ENCODE measurements around the gene KCNN3.

KCNN3 gene

GRCh38 chr1:154747380-154747739 lies 122.7 kb downstream of the KCNN3 start:
- DNase-seq, result no peak

GRCh38 chr1:154746622-154747299 lies 123.3 kb downstream of the KCNN3 start:
- no peak for DNase-seq

- no peak for DNase-seq
These were observed 124.2 kb downstream of the KCNN3 start for GRCh38 chr1:154745750-154746425.

GRCh38 chr1:154745286-154745731 lies 124.8 kb downstream of the KCNN3 start:
- DNase-seq, result no peak

GRCh38 chr1:154744352-154745035 lies 125.6 kb downstream of the KCNN3 start:
- no peak for DNase-seq

GRCh38 chr1:154743526-154744036 lies 126.5 kb downstream of the KCNN3 start:
- no peak for DNase-seq

GRCh38 chr1:154742606-154743005 lies 127.5 kb downstream of the KCNN3 start:
- DNase-seq, result no peak

GRCh38 chr1:154741741-154742495 lies 128.2 kb downstream of the KCNN3 start:
- no peak for DNase-seq

- DNase-seq, result no peak
These were observed 128.8 kb downstream of the KCNN3 start for GRCh38 chr1:154741327-154741726.

- DNase-seq, result no peak
These were observed 130.4 kb downstream of the KCNN3 start for GRCh38 chr1:154739654-154740053.

- DNase-seq, result no peak
These were observed 133.2 kb downstream of the KCNN3 start for GRCh38 chr1:154736841-154737240.

GRCh38 chr1:154735804-154736168 lies 134.3 kb downstream of the KCNN3 start:
- no peak for DNase-seq

GRCh38 chr1:154735061-154735803 lies 134.8 kb downstream of the KCNN3 start:
- no peak for DNase-seq

GRCh38 chr1:154733621-154734020 lies 136.5 kb downstream of the KCNN3 start:
- no peak for DNase-seq

GRCh38 chr1:154730986-154731489 lies 139.0 kb downstream of the KCNN3 start:
- DNase-seq, result no peak

- DNase-seq, result no peak
These were observed 139.8 kb downstream of the KCNN3 start for GRCh38 chr1:154730259-154730658.

- DNase-seq, result no peak
These were observed 140.5 kb downstream of the KCNN3 start for GRCh38 chr1:154729577-154729976.

GRCh38 chr1:154729031-154729442 lies 141.0 kb downstream of the KCNN3 start:
- DNase-seq, result no peak

GRCh38 chr1:154726896-154727753 lies 143.0 kb downstream of the KCNN3 start:
- no peak for DNase-seq

- DNase-seq, result no peak
These were observed 143.6 kb downstream of the KCNN3 start for GRCh38 chr1:154726443-154726842.

- peak; percentile 66 for DNase-seq
These were observed 144.2 kb downstream of the KCNN3 start for GRCh38 chr1:154725865-154726264.
